Measurements from ENCODE around the gene CAMSAP2. TPM values are rescaled to one million over a fixed set of nuclear protein-coding genes. Genes with fewer than 3 reads are reported as not detected.

CAMSAP2 gene
- total RNA-seq, 1 experiment from 2014 or later: 30.3 TPM

DNA sequence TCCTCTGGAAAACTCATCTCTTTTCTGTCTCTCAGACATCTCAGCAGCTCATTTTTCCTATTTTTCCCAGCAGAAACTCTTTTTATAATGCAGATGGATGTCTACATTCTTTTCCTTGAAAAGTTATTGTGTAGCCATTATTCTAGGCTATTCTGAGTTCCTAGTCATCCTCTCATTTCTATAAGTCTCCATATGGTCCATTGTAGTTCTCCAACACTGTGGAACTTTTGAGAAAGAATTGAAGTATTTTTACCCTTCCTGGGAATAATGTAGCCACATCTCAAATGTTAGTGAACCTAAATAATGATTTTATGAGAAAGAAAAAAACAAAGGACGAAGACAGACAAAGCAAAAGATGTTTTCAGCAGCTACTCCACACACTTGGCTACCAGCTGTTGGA lies 107.7 kb downstream of the CAMSAP2 start:
- peaks cover 16% of the 10 kb centered on the region for H3K36me3 Mint-ChIP-seq (ENCODE audit: insufficient read depth, unreplicated experiment)
- DNase-seq: no peak

DNA sequence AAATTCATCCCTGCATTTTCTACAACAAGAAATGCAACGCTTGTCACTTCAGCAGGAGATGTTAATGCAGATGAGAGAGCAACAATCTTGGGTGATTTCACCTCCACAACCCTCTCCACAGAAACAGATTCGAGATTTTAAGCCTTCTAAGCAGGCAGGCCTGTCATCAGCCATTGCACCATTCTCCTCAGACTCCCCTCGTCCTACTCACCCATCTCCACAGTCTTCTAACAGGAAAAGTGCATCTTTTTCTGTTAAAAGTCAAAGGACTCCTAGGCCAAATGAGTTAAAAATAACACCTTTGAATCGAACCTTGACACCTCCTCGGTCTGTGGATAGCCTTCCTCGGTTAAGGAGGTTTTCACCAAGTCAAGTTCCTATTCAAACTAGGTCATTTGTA lies 110.7 kb downstream of the CAMSAP2 start:
- H3K4me1 Mint-ChIP-seq (ENCODE audit: low read depth, unreplicated experiment): no peaks in the 10 kb centered on the region
- TSS peak; percentile 30 for BruUV-seq (replicated peaks)
- TF ChIP-seq, protein P1, sequence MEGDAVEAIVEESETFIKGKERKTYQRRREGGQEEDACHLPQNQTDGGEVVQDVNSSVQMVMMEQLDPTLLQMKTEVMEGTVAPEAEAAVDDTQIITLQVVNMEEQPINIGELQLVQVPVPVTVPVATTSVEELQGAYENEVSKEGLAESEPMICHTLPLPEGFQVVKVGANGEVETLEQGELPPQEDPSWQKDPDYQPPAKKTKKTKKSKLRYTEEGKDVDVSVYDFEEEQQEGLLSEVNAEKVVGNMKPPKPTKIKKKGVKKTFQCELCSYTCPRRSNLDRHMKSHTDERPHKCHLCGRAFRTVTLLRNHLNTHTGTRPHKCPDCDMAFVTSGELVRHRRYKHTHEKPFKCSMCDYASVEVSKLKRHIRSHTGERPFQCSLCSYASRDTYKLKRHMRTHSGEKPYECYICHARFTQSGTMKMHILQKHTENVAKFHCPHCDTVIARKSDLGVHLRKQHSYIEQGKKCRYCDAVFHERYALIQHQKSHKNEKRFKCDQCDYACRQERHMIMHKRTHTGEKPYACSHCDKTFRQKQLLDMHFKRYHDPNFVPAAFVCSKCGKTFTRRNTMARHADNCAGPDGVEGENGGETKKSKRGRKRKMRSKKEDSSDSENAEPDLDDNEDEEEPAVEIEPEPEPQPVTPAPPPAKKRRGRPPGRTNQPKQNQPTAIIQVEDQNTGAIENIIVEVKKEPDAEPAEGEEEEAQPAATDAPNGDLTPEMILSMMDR (IDR thresholded peaks at IDR 0.05; ENCODE audit: unreplicated experiment): no peak
- no peak overlapping the region for H3K4me3 Mint-ChIP-seq (ENCODE audit: low read depth, unreplicated experiment)
- no peak overlapping the region for H3K27ac Mint-ChIP-seq (ENCODE audit: unreplicated experiment)
- intact Hi-C loops (cut with micrococcal nuclease; ENCODE audit: unreplicated experiment): no loop called here
- H3K27me3 Mint-ChIP-seq (ENCODE audit: unreplicated experiment): no peaks in the 10 kb centered on the region
- no peaks in the 10 kb centered on the region for H3K9me3 Mint-ChIP-seq (ENCODE audit: low read depth, unreplicated experiment)
- CTCF ChIA-PET: no interaction called here
- peaks cover 15% of the 10 kb centered on the region for H3K36me3 Mint-ChIP-seq (ENCODE audit: insufficient read depth, unreplicated experiment)
- DNase-seq: no peak

More for the DNA sequence above, 107.7 kb downstream of the CAMSAP2 start:
- intact Hi-C loops (cut with micrococcal nuclease; ENCODE audit: unreplicated experiment): no loop called here
- BruUV-seq (replicated peaks): no TSS peak
- TF ChIP-seq, protein P1 (IDR thresholded peaks at IDR 0.05; ENCODE audit: unreplicated experiment): no peak
- CTCF ChIA-PET: no interaction called here
- Mint-ChIP-seq H3K27me3 (ENCODE audit: unreplicated experiment) (no peaks in the 10 kb centered on the region), H3K4me3 (ENCODE audit: low read depth, unreplicated experiment) (no peak overlapping the region), H3K4me1 (ENCODE audit: low read depth, unreplicated experiment) (no peaks in the 10 kb centered on the region), H3K9me3 (ENCODE audit: low read depth, unreplicated experiment) (no peaks in the 10 kb centered on the region), H3K27ac (ENCODE audit: unreplicated experiment) (peak overlapping the region; percentile 27)

DNA sequence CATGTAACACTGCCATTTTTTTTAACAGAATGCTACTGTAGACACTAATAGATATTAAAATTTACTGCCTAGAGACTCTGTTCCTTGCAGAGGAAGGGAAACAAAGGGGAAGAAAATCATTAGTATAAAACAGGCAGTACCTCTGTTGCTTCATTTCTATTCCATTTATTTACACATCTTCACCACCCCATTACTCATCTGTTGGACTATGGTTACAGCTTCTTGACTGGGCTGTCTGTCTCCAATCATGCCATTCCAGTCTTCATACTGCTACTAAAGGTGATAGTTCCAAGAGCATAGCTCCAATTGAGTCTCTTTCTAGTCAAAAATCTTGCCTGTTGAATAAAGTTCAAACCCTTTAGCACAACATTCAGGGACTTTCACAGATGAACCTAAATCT lies 111.9 kb downstream of the CAMSAP2 start:
- TF ChIP-seq, protein P1 (IDR thresholded peaks at IDR 0.05; ENCODE audit: unreplicated experiment): no peak
- CTCF ChIA-PET: interaction anchor here (0.5 to 0.6 kb wide), 2 partner anchors 166 to 348 kb away, joined by 3 read pairs; no protein-coding TSS in a partner anchor
- H3K4me3 Mint-ChIP-seq (ENCODE audit: low read depth, unreplicated experiment): no peak overlapping the region
- no peaks in the 10 kb centered on the region for H3K9me3 Mint-ChIP-seq (ENCODE audit: low read depth, unreplicated experiment)
- intact Hi-C loops (cut with micrococcal nuclease; ENCODE audit: unreplicated experiment): no loop called here
- no peaks in the 10 kb centered on the region for H3K4me1 Mint-ChIP-seq (ENCODE audit: low read depth, unreplicated experiment)
- H3K36me3 Mint-ChIP-seq (ENCODE audit: insufficient read depth, unreplicated experiment): peaks cover 15% of the 10 kb centered on the region
- BruUV-seq (replicated peaks): no TSS peak
- H3K27ac Mint-ChIP-seq (ENCODE audit: unreplicated experiment): no peak overlapping the region
- H3K27me3 Mint-ChIP-seq (ENCODE audit: unreplicated experiment): no peaks in the 10 kb centered on the region
- DNase-seq: no peak

DNA sequence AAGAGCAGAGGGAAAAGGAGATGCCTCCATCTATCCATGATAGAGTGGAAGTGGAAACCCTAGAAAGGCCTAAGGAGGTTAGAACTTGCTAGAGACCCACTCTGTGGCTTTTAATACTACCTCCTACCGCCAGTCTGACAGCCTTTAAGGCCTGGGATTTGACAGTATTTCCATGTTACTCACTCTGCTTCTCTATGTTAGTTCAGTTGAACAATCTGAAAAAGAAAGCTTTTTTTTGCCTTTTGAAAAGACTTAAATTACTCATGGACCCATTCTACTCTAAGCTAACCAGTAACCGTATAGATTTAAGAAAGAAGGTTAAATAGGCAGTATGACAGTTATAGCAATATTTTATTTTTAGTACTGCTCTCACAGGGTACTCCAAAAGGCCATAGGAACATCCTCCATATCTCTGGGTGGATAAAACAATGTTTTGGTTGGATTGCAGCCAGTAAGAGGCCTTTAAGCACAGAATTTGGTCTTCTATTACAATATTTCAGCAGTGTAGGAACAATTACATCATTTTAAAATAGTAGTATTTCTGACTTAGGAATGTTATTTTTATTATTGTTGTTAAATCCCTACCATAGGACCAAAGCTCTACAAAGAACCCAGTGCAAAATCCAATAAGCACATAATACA lies 118.1 kb downstream of the CAMSAP2 start:
- Mint-ChIP-seq H3K27ac (ENCODE audit: unreplicated experiment) (no peak overlapping the region), H3K4me1 (ENCODE audit: low read depth, unreplicated experiment) (no peaks in the 10 kb centered on the region), H3K27me3 (ENCODE audit: unreplicated experiment) (no peaks in the 10 kb centered on the region), H3K4me3 (ENCODE audit: low read depth, unreplicated experiment) (no peak overlapping the region), H3K9me3 (ENCODE audit: low read depth, unreplicated experiment) (no peaks in the 10 kb centered on the region), H3K36me3 (ENCODE audit: insufficient read depth, unreplicated experiment) (peaks cover 5% of the 10 kb centered on the region)
- CTCF ChIA-PET: no interaction called here
- TF ChIP-seq, protein P1 (IDR thresholded peaks at IDR 0.05; ENCODE audit: unreplicated experiment): no peak
- BruUV-seq (replicated peaks): no TSS peak
- intact Hi-C loops (cut with micrococcal nuclease; ENCODE audit: unreplicated experiment): no loop called here
- no peak for DNase-seq

Measured in Calu3 (cell line).